ENCODE measurements around the gene FZR1. TPM values are rescaled to one million over a fixed set of nuclear protein-coding genes. Genes with fewer than 3 reads are reported as not detected.
A peak's percentile ranks its signal among the peaks of the same experiment; 100 is the strongest.

FZR1 gene
- total RNA-seq, 1 experiment from 2014 or later: 51.4 TPM

DNA sequence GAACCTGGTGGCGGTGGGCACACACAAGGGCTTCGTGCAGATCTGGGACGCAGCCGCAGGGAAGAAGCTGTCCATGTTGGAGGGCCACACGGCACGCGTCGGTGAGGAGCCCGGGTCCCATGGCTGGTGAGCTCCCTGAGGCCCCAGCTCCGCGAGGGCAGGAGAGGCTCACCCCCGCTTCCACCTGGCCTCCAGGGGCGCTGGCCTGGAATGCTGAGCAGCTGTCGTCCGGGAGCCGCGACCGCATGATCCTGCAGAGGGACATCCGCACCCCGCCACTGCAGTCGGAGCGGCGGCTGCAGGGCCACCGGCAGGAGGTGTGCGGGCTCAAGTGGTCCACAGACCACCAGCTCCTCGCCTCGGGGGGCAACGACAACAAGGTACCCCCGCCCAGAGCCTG lies 25.6 kb downstream of the FZR1 start:
- Mint-ChIP-seq H3K4me1 (no peaks in the 10 kb centered on the region), H3K9me3 (no peaks in the 10 kb centered on the region), H3K27ac (no peak overlapping the region), H3K27me3 (ENCODE audit: low read depth) (no peaks in the 10 kb centered on the region), H3K4me3 (no peak overlapping the region), H3K36me3 (ENCODE audit: insufficient read depth in 1 of 3, low read depth in 3 of 3) (peaks cover 20 to 47% (median 47%) of the 10 kb centered on the region in 3 experiments; a peak in 6 of 7 replicates)
- H3T11ph ChIP-seq (ENCODE audit: low read length): no peak overlapping the region
- no CpG with 5 or more reads among the region's 29 CpGs for WGBS (ENCODE audit: extremely low coverage, insufficient read length, low lambda C conversion rate)
- no peaks in the 10 kb centered on the region for H3K27me3 ChIP-seq (ENCODE audit: insufficient read depth, low read length)
- H3K56ac ChIP-seq (ENCODE audit: insufficient read length, low read depth, low read length): no peak overlapping the region
- H2BK5ac ChIP-seq (ENCODE audit: insufficient read length, low read length): no peak overlapping the region
- H3K79me2 ChIP-seq (ENCODE audit: insufficient read depth, low read length): no peaks in the 10 kb centered on the region
- no peaks in the 10 kb centered on the region for H3K9me3 ChIP-seq (ENCODE audit: control insufficient read depth, low read depth, low read length)
- no peaks in the 10 kb centered on the region for H4K20me1 ChIP-seq (ENCODE audit: control insufficient read depth, insufficient read depth, insufficient read length)
- H3K79me1 ChIP-seq (ENCODE audit: insufficient read depth, low read depth, low read length, poor library complexity, severe bottlenecking): no peaks in the 10 kb centered on the region
- H3K9ac ChIP-seq (ENCODE audit: extremely low read depth, insufficient read length, low read length): no peak overlapping the region
- H3K14ac ChIP-seq (ENCODE audit: insufficient read depth, low read length): no peak overlapping the region
- DNase-seq: peak; percentile 48
- H3K27ac ChIP-seq (ENCODE audit: insufficient read length, low read depth, low read length): no peak overlapping the region
- H3K4ac ChIP-seq (ENCODE audit: low read depth, low read length): no peak overlapping the region
- no peak overlapping the region for H3K23ac ChIP-seq (ENCODE audit: insufficient read length, low read depth, low read length)
- no peak overlapping the region for H3K18ac ChIP-seq (ENCODE audit: insufficient read length, low read depth, low read length)
- no peaks in the 10 kb centered on the region for H3K23me2 ChIP-seq (ENCODE audit: insufficient read length, low read depth, low read length, poor library complexity, severe bottlenecking)
- H2BK120ac ChIP-seq (ENCODE audit: low read depth, low read length, poor library complexity, severe bottlenecking): no peak overlapping the region
- no peak overlapping the region for H4K91ac ChIP-seq (ENCODE audit: insufficient read length, low read depth, low read length)
- no peak overlapping the region for H4K5ac ChIP-seq (ENCODE audit: insufficient read length, low read depth, low read length)
- no peak overlapping the region for H4K8ac ChIP-seq (replicated peaks; ENCODE audit: insufficient read length, low read depth, low read length)
- no peak overlapping the region for H2BK12ac ChIP-seq (ENCODE audit: insufficient read length, low read depth, low read length)
- H2AFZ ChIP-seq (ENCODE audit: low read length): no peak overlapping the region
- H2AK5ac ChIP-seq (ENCODE audit: insufficient read length, low read length): no peak overlapping the region
- H3K4me2 ChIP-seq (ENCODE audit: insufficient read depth, insufficient read length, low read length): no peak overlapping the region
- no peak overlapping the region for H2BK15ac ChIP-seq (ENCODE audit: low read depth, low read length)
- H2BK20ac ChIP-seq (ENCODE audit: low read depth, low read length, poor library complexity, severe bottlenecking): no peak overlapping the region
- no peaks in the 10 kb centered on the region for H3K4me1 ChIP-seq (ENCODE audit: insufficient read depth, low read length)
- TF ChIP-seq, protein P1, sequence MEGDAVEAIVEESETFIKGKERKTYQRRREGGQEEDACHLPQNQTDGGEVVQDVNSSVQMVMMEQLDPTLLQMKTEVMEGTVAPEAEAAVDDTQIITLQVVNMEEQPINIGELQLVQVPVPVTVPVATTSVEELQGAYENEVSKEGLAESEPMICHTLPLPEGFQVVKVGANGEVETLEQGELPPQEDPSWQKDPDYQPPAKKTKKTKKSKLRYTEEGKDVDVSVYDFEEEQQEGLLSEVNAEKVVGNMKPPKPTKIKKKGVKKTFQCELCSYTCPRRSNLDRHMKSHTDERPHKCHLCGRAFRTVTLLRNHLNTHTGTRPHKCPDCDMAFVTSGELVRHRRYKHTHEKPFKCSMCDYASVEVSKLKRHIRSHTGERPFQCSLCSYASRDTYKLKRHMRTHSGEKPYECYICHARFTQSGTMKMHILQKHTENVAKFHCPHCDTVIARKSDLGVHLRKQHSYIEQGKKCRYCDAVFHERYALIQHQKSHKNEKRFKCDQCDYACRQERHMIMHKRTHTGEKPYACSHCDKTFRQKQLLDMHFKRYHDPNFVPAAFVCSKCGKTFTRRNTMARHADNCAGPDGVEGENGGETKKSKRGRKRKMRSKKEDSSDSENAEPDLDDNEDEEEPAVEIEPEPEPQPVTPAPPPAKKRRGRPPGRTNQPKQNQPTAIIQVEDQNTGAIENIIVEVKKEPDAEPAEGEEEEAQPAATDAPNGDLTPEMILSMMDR (conservative IDR thresholded peaks at IDR 0.05): no peak

All from H9 (cell line).